HG03139 (cell line): Measurements from ENCODE around the gene RAB3IL1.

Source experiments
- ATAC-seq: cut with Tn5 transposase; IDR thresholded peaks from one replicate; pipeline ENCODE4 v1.9.1; 2021; ENCODE audit not compliant: unreplicated experiment

The RAB3IL1 gene

GRCh38 chr11:61869429-61869707 lies 48.0 kb downstream of the RAB3IL1 start:
- ATAC-seq = no peak

GRCh38 chr11:61868571-61869428 lies 48.6 kb downstream of the RAB3IL1 start:
- ATAC-seq = no peak

GRCh38 chr11:61866958-61867343 lies 50.4 kb downstream of the RAB3IL1 start:
- ATAC-seq = no peak

GRCh38 chr11:61866231-61866957 lies 51.0 kb downstream of the RAB3IL1 start:
- ATAC-seq = no peak

GRCh38 chr11:61864814-61865775 lies 52.3 kb downstream of the RAB3IL1 start:
- no peak for ATAC-seq

GRCh38 chr11:61863548-61864081 lies 53.8 kb downstream of the RAB3IL1 start:
- no peak for ATAC-seq

GRCh38 chr11:61862714-61863547 lies 54.4 kb downstream of the RAB3IL1 start:
- ATAC-seq = no peak

GRCh38 chr11:61861634-61862033 lies 55.7 kb downstream of the RAB3IL1 start:
- ATAC-seq = no peak

GRCh38 chr11:61860054-61860903 lies 57.1 kb downstream of the RAB3IL1 start:
- ATAC-seq = no peak

- no peak for ATAC-seq
Observed at GRCh38 chr11:61855939-61856680, 61.3 kb downstream of the RAB3IL1 start.

GRCh38 chr11:61854966-61855714 lies 62.2 kb downstream of the RAB3IL1 start:
- ATAC-seq = no peak

- no peak for ATAC-seq
Observed at GRCh38 chr11:61854206-61854895, 63.0 kb downstream of the RAB3IL1 start.

- no peak for ATAC-seq
Observed at GRCh38 chr11:61853698-61854169, 63.6 kb downstream of the RAB3IL1 start.

- no peak for ATAC-seq
Observed at GRCh38 chr11:61851900-61852295, 65.5 kb downstream of the RAB3IL1 start.

GRCh38 chr11:61851113-61851899 lies 66.1 kb downstream of the RAB3IL1 start:
- no peak for ATAC-seq

- no peak for ATAC-seq
Observed at GRCh38 chr11:61850687-61851086, 66.7 kb downstream of the RAB3IL1 start.
